Measurements from ENCODE around the gene EXOSC9.

The EXOSC9 gene

GRCh38 chr4:121827853-121828252, 26.7 kb downstream of the EXOSC9 start:
- no peak for DNase-seq

GRCh38 chr4:121829511-121829910, 28.4 kb downstream of the EXOSC9 start:
- DNase-seq: no peak

GRCh38 chr4:121838136-121838535, 37.0 kb downstream of the EXOSC9 start:
- no peak for DNase-seq

- no peak for DNase-seq
These were observed 41.7 kb downstream of the EXOSC9 start for GRCh38 chr4:121842862-121843261.

- no peak for DNase-seq
These were observed 45.5 kb downstream of the EXOSC9 start for GRCh38 chr4:121846662-121847061.

GRCh38 chr4:121851354-121851753, 50.2 kb downstream of the EXOSC9 start:
- DNase-seq: no peak

- DNase-seq: no peak
These were observed 59.0 kb downstream of the EXOSC9 start for GRCh38 chr4:121860121-121860520.

GRCh38 chr4:121861426-121861825, 60.3 kb downstream of the EXOSC9 start:
- no peak for DNase-seq

GRCh38 chr4:121863799-121864198, 62.7 kb downstream of the EXOSC9 start:
- DNase-seq: no peak

Measured in cerebellar nuclear complex (tissue), 1 donor.